HL-60 (cell line): ENCODE data around the gene TSPAN33.

ENCODE experiments used
- CTCF ChIP-seq: IDR thresholded peaks from one replicate; pipeline ENCODE4 v1.5.1; 2011; ENCODE audit warnings: low read length, control low read depth, inconsistent platforms; ENCODE audit not compliant: insufficient read depth
- GABPA ChIP-seq: IDR thresholded peaks from 2 replicates; pipeline ENCODE4 v1.6.1; 2012; ENCODE audit warnings: low read depth
- POLR2AphosphoS5 ChIP-seq: IDR thresholded peaks from 2 replicates; pipeline ENCODE4 v1.6.1; 2012; ENCODE audit warnings: low read depth

GRCh38 chr7:129199406-129199805 lies 54.9 kb downstream of the TSPAN33 start:
- TF ChIP-seq CTCF (no peak), POLR2AphosphoS5 (no peak), GABPA (no peak)
